Epidermal melanocyte (primary cell): ENCODE results near the gene DRAP1.

Experiments used
- DNase-seq: peaks from one replicate; pipeline ENCODE4 v3.0.0; 2011; ENCODE audit warnings: low spot score; ENCODE audit not compliant: insufficient read length

The DRAP1 gene

GRCh38 chr11:65961267-65962140 lies 42.3 kb downstream of the DRAP1 start, which contains the start of gene SART1:
Gene SART1, plus strand, starts transcription at chr11:65961734. Its CDS starts 47 bp downstream, at chr11:65961781.
- peak; percentile 100 for DNase-seq

DNA sequence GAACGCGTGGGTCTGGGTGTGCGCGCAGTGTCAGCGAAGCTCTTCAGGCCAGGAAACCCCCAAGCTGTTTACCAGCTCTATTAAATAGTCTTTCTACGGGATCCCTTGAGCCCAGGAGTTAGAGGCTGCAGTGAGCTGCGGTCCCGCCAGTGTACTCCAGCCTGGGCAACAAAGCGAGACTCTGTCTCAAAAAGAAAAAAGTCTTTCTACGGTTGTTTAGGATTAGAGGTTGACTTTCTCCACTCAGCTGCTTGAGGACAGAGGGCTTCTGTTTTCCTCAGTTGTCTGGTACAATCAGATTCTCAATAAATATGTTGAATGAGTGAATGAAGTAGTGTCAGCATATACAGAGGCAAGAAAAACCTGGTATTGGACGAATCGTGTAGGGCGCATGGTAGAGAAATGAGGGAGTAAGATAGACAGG lies 42.9 kb downstream of the DRAP1 start:
- DNase-seq, result peak; percentile 77

GRCh38 chr11:65964906-65965305 lies 45.7 kb downstream of the DRAP1 start:
- DNase-seq, result no peak

DNA sequence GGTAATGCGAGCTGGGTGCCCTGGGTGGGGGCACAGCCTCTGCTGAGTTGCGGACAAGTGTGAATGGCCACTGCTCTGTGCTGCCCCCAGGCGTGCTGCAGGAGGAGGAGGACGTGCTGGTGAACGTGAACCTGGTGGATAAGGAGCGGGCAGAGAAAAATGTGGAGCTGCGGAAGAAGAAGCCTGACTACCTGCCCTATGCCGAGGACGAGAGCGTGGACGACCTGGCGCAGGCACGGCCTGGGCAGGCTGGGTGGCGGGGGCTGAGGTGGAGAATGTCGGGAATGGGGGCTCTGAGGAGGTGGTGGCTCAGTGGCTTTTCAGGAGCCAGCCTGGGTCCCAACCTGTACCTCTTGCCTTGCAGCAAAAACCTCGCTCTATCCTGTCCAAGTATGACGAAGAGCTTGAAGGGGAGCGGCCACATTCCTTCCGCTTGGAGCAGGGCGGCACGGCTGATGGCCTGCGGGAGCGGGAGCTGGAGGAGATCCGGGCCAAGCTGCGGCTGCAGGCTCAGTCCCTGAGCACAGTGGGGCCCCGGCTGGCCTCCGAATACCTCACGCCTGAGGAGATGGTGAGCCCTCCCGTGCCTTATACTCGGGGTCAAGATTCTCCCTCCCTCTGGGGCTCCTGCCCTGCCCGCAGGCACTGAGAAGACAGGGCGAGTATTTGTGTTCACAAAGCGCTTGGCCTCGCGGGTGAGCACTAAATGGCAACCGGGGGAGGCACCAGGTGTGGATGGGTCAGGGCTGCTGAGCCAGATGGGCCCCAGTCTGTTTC lies 46.9 kb downstream of the DRAP1 start:
- no peak for DNase-seq

DNA sequence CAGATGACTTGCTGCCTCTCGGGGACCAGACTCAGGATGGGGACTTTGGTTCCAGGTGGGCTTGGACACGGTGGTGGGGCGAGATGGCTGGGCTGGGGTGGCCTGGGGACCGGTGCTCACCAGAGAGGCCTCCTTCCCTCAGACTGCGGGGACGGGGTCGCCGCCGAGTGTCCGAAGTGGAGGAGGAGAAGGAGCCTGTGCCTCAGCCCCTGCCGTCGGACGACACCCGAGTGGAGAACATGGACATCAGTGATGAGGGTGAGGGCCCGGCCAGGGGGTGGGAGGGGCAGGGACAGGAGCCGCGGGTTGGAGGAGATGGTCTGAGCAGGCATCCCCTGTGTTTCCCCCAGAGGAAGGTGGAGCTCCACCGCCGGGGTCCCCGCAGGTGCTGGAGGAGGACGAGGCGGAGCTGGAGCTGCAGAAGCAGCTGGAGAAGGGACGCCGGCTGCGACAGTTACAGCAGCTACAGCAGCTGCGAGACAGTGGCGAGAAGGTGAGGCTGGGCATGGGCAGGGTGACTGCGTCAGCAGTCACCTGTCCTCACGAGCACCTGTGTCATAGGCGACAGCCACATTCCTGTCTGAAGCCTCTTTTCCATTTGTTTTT lies 48.2 kb downstream of the DRAP1 start:
- no peak for DNase-seq

DNA sequence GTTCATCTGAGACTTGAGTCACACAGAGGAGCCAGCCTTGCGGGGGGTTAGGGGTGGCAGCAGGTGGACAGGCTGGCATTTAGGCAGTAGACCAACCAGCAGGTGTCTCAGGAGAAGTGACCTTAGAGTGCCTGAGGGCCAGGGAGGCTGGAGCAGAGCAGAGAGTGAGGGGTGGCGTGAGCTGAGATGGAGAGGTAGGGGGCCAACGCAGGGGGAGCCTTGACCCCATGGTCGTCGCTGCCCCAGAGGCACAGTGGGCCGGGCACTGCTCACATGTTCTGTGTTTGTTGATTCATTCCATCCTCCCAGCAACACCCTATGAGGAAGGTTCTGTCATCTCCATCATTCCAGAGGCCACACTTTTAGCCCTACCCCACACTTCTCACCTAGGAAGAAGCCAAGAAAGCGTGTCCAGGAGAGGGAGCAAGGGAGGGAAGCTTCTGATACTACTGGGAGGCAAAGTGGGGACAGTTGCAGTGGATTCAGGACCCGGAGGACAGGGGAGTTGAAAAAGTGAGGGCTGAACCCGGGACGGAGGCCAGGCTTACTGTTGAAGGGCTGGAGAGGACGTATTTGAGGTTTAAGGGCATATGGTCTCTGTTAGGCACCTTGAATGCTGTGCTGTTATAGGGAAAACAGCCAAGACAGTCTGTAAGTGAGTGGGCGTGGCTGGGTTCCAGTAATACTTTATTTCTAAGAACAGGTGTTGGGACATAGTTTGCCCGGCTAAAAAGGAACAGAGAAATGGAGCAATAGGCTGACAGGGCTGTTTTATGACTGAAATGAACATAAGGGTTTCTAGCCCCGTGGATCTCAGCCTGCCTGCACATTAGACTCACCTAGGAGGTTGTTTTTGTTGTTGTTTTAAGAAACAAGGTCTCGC lies 49.6 kb downstream of the DRAP1 start:
- no peak for DNase-seq
